HG03457 (cell line): ENCODE measurements around the gene ATG2A.
"Not testable (repeated sequence)": the region's sequence is repeated elsewhere in the genome, so short reads cannot be mapped to it uniquely, and the experiment has no call there.

Source experiments
- ATAC-seq: cut with Tn5 transposase; IDR thresholded peaks from one replicate; pipeline ENCODE4 v1.9.1; 2021; ENCODE audit warnings: moderate number of reproducible peaks; ENCODE audit not compliant: unreplicated experiment

The ATG2A gene

GRCh38 chr11:64857485-64857884, 59.5 kb downstream of the ATG2A start:
- no peak for ATAC-seq

DNA sequence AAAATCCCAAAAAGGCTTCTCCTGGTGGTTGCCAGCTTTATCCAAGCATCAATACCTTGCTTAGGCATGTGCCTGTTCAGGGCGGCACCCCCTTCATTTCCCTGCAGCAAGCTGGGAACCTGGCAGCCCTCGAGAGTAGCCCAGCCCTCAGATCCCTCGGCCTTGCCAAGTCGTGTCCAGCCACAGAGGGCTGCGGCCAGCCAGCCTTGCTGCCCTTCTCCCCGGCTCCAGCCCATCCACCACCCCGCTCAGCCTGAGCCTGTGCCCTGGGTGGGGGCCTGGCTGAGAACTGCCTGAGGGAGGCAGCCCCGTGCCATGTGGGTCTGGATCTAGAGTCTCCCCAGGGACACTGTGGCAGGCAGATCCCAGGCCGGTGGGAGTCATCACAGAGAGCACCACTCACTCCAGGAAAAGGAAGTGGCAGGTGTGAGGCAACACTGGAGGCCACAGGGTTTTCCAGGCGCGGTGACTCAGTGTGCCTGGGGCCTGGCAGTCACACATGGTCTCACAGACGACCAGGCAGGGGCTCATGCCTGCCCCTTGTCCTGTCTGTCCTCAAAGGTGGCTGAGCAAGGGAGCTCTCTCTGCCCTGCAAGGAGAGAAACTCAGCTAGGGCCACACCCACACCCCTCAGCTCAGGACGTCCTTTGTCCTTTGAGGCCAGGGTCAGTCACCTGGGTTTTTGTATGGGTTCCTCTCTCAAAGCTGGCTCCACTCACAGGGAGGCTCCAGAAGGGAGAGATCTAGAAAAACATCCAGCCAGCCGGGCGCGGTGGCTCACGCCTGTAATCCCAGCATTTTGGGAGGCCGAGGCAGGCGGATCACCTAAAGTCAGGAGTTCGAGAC, 60.4 kb downstream of the ATG2A start:
- no peak for ATAC-seq

GRCh38 chr11:64855596-64856304, 61.3 kb downstream of the ATG2A start:
- no peak for ATAC-seq

DNA sequence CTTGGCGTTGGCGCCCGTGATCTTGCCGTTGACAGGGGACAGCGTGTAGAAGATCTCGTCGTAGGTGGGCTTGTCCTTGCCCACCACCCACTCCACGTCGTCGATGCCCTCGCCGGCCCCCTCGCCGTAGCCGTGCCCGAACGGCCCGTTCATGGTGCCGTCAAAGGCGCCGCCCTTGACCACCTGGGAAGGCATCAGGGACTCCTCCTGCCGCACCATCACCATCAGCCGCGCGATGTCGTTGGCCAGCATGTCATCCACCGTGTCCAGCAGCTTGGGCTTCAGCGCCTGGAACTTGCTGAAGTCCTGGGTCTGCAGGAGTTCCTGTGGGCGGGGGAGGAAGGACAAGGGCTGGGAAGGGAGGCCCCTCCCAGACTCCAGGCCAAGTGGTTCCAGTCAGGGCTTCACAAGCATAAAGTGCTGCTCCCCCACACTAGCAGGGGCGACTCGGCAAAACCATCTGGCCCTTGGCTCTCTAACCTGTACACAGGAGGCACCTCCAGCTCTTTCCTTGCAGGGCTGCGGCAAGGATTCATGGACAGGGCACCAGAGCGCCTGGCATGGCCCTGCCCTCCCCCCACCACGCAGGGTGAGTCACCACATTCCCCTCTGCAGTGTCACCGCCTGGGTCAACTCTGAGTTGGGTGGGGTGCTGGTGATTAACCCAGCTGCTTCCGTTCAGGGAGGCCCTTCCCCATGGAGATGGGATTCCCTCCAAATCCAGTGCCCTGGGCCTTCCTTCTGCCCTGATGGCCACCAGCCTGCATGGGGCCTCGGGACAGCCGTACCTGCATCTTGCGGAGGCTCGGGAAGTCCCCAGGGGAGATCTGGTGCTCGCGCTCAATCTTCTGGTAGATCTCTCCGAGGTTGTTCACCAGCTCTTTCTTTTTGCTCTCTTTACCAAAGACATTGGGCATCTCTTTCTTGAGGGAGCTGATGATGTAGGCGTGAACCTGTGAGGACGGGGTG, 62.2 kb downstream of the ATG2A start:
- no peak for ATAC-seq

GRCh38 chr11:64854157-64854533, 62.9 kb downstream of the ATG2A start:
- no peak for ATAC-seq

DNA sequence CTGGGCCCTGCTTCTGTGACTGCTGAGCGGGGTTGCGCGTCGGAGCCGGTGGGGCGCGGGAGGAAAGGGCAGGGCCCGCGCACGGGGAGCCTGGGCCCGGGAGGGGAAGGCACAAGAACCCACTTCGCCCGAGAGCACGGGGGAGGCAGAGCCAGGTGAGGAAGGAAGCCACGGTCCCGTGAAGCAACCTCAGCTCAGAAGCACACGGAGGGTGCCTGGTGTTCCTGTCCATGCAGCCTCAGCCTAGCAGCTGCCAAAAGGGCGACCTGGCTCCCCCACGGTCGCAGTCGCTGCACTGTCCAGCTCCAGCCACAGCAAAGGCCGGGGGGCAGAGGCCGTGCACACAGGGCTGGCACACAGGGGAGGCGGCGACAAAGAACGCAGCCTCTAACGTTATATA, 63.3 kb downstream of the ATG2A start:
- no peak for ATAC-seq

GRCh38 chr11:64852804-64853509, 64.1 kb downstream of the ATG2A start:
- ATAC-seq = no peak

DNA sequence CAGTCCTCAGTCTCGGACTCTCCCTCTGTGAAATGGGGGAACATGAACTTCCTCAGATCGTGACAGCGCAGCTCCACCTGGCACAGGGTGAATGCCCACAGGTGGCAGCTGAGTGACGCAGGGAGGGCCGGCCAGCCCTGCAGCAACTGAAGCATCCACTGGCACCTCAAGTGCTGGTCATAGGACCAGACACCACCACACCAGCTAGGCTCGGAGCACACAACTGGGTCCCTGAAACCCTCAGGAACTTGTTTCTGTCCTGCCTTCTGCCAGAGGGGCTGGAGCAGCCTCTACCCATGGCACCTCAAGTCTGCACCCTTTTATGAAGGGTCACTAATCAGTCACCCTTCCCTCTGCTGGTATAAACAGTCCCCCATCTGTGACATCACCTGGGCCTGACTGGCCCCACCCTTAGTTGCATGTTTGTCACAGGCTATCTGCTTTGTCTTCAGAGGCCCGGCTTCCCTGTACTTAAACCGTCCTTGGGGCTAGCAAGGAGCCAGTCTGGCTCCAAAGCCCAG, 65.1 kb downstream of the ATG2A start:
- no peak for ATAC-seq

DNA sequence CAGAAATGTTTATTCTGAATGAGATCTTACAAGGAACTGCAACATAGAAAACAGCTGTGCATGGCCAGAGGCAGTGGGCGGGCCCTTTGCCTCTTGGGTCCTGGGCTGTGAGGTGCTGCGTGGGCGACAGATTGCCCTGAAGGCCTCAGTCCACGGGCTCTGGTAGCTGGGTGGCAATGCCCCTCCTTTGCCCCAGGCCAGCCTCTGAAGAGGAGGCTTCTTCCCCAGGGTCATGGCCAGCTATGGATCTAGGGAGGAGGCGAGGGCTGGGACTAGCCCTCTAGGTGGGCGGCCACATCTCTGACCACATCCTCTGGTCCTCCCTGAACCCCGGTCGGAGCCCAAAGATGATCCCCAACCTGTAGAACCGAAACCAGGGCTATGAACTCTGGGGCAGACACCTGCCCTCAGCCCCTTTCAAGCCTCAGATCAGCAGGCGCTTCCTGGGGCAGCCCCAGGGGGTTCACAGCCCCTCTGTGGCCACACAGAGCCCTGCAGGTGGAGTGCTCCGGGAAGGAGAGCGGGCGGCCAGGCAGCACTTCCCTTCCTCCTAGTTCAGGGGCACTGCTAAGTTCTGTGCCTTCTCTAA, 65.9 kb downstream of the ATG2A start:
- peak; percentile 46 for ATAC-seq

- ATAC-seq = no peak
Measured at GRCh38 chr11:64849598-64850356, 67.2 kb downstream of the ATG2A start.

DNA sequence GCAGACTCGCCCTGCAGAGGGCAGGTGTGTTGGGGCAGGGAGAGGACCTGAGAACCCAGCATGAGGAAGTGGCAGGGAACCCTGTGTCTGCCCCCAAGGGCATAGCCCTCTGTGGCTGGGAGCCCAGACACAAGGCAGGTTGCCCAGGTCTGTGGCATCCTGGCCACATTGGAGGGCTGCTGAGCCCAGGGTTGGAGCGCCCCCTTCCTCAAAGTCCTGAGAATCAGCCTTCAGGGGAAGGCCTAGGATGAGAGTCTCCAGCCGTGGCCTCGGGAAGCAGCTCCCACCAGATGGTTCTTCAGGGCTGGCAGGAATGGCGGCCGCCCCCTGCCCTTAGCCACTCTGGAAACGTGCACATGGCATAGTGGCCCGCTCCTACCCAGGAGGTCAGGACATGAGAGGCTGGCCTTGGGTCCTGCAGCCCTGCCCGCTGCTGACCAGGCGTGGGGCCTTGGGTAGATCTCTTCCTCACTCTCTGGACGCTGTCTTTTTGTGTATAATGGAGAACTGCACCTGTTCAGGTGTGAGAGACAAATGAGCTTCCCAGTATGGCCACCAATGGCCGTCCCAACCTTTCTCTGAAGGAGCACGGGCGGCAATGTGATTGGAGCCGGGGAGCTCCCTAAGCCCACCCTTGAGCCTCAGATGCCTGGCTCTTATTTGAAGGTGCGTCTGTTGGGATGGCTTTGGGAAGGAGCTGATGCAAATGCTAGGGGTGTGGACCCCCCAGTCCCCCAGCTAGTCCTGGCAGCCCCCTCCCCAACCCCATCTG, 68.0 kb downstream of the ATG2A start:
- ATAC-seq = no peak

- ATAC-seq = no peak
Measured at GRCh38 chr11:64848214-64848825, 68.7 kb downstream of the ATG2A start.

GRCh38 chr11:64846998-64847666, 69.9 kb downstream of the ATG2A start:
- ATAC-seq = no peak

- not testable (repeated sequence) for ATAC-seq
Measured at GRCh38 chr11:64845776-64846129, 71.3 kb downstream of the ATG2A start.

DNA sequence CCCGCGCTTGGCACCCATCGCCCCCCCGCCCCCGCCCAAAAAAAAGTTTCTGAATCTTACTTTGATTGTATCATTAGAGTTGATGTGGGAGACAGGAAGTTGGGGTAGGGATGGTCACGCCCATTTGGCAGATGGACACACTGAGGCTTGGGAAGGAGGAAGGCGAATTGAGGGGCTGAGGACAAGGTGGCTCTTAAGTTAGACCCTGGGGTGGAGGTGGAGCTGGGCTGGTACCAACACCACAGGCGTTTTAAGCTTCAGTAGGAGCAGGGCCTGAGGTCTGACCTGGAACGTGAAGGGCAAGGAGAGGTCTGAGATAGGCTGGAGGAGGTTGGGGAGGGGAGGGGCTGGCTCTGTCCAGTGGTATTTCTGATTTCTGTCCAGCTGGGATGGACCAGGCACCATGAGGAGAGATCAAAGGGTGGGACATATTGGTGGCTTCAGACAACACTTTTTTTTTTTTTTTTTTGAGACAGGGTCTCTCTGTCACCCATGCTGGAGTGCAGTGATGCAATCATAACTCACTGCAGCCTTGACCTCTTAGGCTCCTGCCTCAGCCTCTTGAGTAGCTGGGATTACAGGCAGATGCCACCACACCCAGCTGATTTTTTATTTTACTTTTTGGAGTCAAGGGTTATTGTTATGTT, 71.8 kb downstream of the ATG2A start:
- ATAC-seq = no peak
